ENCODE results near the gene ZNF135.

DNA sequence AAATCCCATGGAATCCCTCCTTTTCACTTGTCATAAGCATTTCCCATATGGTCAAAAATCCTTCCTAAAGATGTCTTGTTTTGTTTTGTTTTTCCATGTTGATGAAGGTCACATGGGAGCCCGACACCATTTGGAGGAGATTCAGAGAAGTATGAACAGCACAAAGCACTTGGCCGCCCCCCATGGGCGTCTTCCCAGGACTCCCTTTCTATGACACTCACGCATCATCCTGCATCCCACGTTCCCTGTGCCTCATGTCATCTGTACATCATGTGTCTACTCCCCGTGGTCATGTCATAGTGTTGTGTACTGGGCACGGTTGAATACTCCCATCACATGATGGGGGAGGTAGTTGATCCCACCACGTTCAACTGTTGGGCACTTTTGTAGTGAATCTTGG, 23.2 kb upstream of the ZNF135 start:
- TF ChIP-seq EZH2 (IDR thresholded peaks at IDR 0.05; ENCODE audit: insufficient read depth, low read length), result no peak
- TF ChIP-seq, protein P1, sequence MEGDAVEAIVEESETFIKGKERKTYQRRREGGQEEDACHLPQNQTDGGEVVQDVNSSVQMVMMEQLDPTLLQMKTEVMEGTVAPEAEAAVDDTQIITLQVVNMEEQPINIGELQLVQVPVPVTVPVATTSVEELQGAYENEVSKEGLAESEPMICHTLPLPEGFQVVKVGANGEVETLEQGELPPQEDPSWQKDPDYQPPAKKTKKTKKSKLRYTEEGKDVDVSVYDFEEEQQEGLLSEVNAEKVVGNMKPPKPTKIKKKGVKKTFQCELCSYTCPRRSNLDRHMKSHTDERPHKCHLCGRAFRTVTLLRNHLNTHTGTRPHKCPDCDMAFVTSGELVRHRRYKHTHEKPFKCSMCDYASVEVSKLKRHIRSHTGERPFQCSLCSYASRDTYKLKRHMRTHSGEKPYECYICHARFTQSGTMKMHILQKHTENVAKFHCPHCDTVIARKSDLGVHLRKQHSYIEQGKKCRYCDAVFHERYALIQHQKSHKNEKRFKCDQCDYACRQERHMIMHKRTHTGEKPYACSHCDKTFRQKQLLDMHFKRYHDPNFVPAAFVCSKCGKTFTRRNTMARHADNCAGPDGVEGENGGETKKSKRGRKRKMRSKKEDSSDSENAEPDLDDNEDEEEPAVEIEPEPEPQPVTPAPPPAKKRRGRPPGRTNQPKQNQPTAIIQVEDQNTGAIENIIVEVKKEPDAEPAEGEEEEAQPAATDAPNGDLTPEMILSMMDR (IDR thresholded peaks at IDR 0.05; ENCODE audit: insufficient read depth, low read depth, low read length), result no peak

All from astrocyte (in vitro differentiated cells and primary cell).